Measurements from ENCODE around the gene CERCAM.
"Not testable (repeated sequence)": the region's sequence is repeated elsewhere in the genome, so short reads cannot be mapped to it uniquely, and the experiment has no call there.

Gene CERCAM

DNA sequence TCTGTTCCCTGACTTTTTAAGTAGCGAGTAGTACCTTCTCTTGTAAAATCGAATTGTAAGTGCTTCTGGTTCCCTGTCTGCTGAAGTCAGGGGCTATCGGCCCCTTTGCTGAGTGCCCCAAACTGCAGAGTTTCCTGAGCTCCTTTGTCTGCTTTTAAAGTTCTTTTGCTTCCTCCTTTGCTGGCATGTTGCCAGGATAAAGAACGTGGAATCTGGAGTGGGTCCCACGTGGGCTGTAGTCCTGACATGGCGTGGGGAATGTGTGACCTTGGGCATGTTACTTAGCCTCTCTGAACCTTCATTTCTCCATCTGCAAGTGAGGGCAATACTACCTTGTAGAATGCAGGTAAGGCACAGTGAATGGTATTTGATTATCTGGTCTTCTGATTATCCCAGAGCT, 21.5 kb downstream of the CERCAM start:
- no peak for TF ChIP-seq ZNF155 (tag by site-specific recombination; IDR thresholded peaks at IDR 0.05)
- no peak for TF ChIP-seq AEBP2 (tag by site-specific recombination; IDR thresholded peaks at IDR 0.05; ENCODE audit: borderline replicate concordance)
- Histone ChIP-seq H3K9me3 (ENCODE audit: control insufficient read depth, insufficient read depth, low read depth, low read length) (no peaks in the 10 kb centered on the region), H3K4me3 (ENCODE audit: low read depth, low read length) (no peak overlapping the region), H3K4me1 (ENCODE audit: control insufficient read depth, insufficient read depth, low read length) (no peaks in the 10 kb centered on the region), H3K36me3 (ENCODE audit: control insufficient read depth in 2 of 2, insufficient read depth in 1 of 2, low read length in 2 of 2) (no peaks in the 10 kb centered on the region), H3K27ac (ENCODE audit: extremely low read depth, low read depth, low read length) (no peak overlapping the region)
- ChIA-PET POLR2A (interaction anchor here (0.6 to 2.5 kb wide), 5 partner anchors 11 to 247 kb away, joined by 3 to 6 read pairs (median 5); partner anchors contain the start of genes CERCAM and SPTAN1), CTCF (interaction anchor here (0.7 to 3.0 kb wide), 2 partner anchors 19 to 22 kb away, joined by 3 to 15 read pairs; partner anchors contain the start of gene CERCAM)

- H3K4me1 ChIP-seq (ENCODE audit: control insufficient read depth, insufficient read depth, low read length); H3K27ac ChIP-seq (ENCODE audit: extremely low read depth, low read depth, low read length); H3K4me3 ChIP-seq (ENCODE audit: low read depth, low read length); POLR2A ChIA-PET; H3K9me3 ChIP-seq (ENCODE audit: control insufficient read depth, insufficient read depth, low read depth, low read length); H3K36me3 ChIP-seq (ENCODE audit: control insufficient read depth in 2 of 2, insufficient read depth in 1 of 2, low read length in 2 of 2): not testable (repeated sequence)
- CTCF ChIA-PET: interaction anchor here (0.6 to 4.3 kb wide), 4 partner anchors 8 to 253 kb away, joined by 3 to 27 read pairs (median 6); no protein-coding TSS in a partner anchor
Measured at GRCh38 chr9:128446505-128446904, 25.8 kb downstream of the CERCAM start.

- POLR2A ChIA-PET: no interaction called here
- Histone ChIP-seq H3K9me3 (ENCODE audit: control insufficient read depth, insufficient read depth, low read depth, low read length) (no peaks in the 10 kb centered on the region), H3K27ac (ENCODE audit: extremely low read depth, low read depth, low read length) (no peak overlapping the region), H3K4me3 (ENCODE audit: low read depth, low read length) (no peak overlapping the region), H3K4me1 (ENCODE audit: control insufficient read depth, insufficient read depth, low read length) (no peaks in the 10 kb centered on the region), H3K36me3 (ENCODE audit: control insufficient read depth in 2 of 2, insufficient read depth in 1 of 2, low read length in 2 of 2) (no peaks in the 10 kb centered on the region)
- CTCF ChIA-PET: interaction anchor here (4.3 kb wide), 1 partner anchor 10 kb away, joined by 27 read pairs; no protein-coding TSS in a partner anchor
- TF ChIP-seq ZNF548 (tag by site-specific recombination; IDR thresholded peaks at IDR 0.05) (peak; percentile 98), KLF7 (tag by site-specific recombination; IDR thresholded peaks at IDR 0.05; ENCODE audit: borderline replicate concordance) (no peak), ZNF19 (tag by site-specific recombination; IDR thresholded peaks at IDR 0.05; ENCODE audit: low read depth) (no peak)
- TF ChIP-seq, protein P1, sequence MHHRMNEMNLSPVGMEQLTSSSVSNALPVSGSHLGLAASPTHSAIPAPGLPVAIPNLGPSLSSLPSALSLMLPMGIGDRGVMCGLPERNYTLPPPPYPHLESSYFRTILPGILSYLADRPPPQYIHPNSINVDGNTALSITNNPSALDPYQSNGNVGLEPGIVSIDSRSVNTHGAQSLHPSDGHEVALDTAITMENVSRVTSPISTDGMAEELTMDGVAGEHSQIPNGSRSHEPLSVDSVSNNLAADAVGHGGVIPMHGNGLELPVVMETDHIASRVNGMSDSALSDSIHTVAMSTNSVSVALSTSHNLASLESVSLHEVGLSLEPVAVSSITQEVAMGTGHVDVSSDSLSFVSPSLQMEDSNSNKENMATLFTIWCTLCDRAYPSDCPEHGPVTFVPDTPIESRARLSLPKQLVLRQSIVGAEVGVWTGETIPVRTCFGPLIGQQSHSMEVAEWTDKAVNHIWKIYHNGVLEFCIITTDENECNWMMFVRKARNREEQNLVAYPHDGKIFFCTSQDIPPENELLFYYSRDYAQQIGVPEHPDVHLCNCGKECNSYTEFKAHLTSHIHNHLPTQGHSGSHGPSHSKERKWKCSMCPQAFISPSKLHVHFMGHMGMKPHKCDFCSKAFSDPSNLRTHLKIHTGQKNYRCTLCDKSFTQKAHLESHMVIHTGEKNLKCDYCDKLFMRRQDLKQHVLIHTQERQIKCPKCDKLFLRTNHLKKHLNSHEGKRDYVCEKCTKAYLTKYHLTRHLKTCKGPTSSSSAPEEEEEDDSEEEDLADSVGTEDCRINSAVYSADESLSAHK (tag by site-specific recombination; IDR thresholded peaks at IDR 0.05): no peak
Measured at GRCh38 chr9:128448746-128449145, 28.1 kb downstream of the CERCAM start.

- H3K9me3 ChIP-seq (ENCODE audit: control insufficient read depth, insufficient read depth, low read depth, low read length): no peaks in the 10 kb centered on the region
- POLR2A ChIA-PET: interaction anchor here (1.1 to 1.3 kb wide), 4 partner anchors 10 to 97 kb away, joined by 4 to 7 read pairs (median 6); partner anchors contain the start of genes CERCAM and SPTAN1
- peaks cover 3 to 12% of the 10 kb centered on the region in 2 experiments; a peak in 2 of 3 replicates for H3K36me3 ChIP-seq (ENCODE audit: control insufficient read depth in 2 of 2, insufficient read depth in 1 of 2, low read length in 2 of 2)
- peaks cover 2% of the 10 kb centered on the region; the same call in 1 of the 2 replicates for H3K4me1 ChIP-seq (ENCODE audit: control insufficient read depth, insufficient read depth, low read length)
- CTCF ChIA-PET: interaction anchor here (2.0 kb wide), 1 partner anchor 16 kb away, joined by 6 read pairs; no protein-coding TSS in a partner anchor
- H3K4me3 ChIP-seq (ENCODE audit: low read depth, low read length): no peak overlapping the region
- H3K27ac ChIP-seq (ENCODE audit: extremely low read depth, low read depth, low read length): no peak overlapping the region
- no peak for TF ChIP-seq YY1 (tag by site-specific recombination; IDR thresholded peaks at IDR 0.05)
- TF ChIP-seq, protein P2, sequence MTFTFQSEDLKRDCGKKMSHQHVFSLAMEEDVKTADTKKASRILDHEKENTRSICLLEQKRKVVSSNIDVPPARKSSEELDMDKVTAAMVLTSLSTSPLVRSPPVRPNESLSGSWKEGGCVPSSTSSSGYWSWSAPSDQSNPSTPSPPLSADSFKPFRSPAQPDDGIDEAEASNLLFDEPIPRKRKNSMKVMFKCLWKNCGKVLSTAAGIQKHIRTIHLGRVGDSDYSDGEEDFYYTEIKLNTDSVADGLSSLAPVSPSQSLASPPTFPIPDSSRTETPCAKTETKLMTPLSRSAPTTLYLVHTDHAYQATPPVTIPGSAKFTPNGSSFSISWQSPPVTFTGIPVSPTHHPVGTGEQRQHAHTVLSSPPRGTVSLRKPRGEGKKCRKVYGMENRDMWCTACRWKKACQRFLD (tag by site-specific recombination; IDR thresholded peaks at IDR 0.05): no peak
- no peak for TF ChIP-seq HOXC10 (CRISPR knock-in tag; IDR thresholded peaks at IDR 0.05)
- no peak for TF ChIP-seq ZNF561 (tag by site-specific recombination; IDR thresholded peaks at IDR 0.05; ENCODE audit: borderline replicate concordance)
- TF ChIP-seq, protein P3, sequence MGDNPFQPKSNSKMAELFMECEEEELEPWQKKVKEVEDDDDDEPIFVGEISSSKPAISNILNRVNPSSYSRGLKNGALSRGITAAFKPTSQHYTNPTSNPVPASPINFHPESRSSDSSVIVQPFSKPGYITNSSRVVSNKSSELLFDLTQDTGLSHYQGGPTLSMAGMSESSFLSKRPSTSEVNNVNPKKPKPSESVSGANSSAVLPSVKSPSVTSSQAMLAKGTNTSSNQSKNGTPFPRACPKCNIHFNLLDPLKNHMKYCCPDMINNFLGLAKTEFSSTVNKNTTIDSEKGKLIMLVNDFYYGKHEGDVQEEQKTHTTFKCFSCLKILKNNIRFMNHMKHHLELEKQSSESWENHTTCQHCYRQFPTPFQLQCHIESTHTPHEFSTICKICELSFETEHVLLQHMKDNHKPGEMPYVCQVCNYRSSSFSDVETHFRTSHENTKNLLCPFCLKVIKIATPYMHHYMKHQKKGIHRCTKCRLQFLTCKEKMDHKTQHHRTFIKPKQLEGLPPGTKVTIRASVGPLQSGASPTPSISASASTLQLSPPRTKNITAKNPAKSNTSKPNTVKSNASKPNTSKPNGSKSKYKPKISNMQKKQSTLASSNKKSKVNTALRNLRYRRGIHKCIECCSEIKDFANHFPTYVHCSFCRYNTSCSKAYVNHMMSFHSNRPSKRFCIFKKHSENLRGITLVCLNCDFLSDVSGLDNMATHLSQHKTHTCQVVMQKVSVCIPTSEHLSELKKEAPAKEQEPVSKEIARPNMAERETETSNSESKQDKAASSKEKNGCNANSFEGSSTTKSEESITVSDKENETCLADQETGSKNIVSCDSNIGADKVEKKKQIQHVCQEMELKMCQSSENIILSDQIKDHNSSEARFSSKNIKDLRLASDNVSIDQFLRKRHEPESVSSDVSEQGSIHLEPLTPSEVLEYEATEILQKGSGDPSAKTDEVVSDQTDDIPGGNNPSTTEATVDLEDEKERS (tag by site-specific recombination; IDR thresholded peaks at IDR 0.05): no peak
- no peak for TF ChIP-seq BCL6B (tag by site-specific recombination; IDR thresholded peaks at IDR 0.05)
- TF ChIP-seq ZNF558 (tag by site-specific recombination; IDR thresholded peaks at IDR 0.05): no peak
Measured at GRCh38 chr9:128454991-128455390, 34.3 kb downstream of the CERCAM start.

Measured in HEK293 (cell line).